HCT116 (cell line): Measurements from ENCODE around the gene RGS2.

Experiments used
- ATF3 ChIP-seq: IDR thresholded peaks from 2 replicates; pipeline ENCODE4 v1.6.1; 2012
- CTCF ChIP-seq, 3 experiments: fragments of 200-600 bp in 1 of 3; sonication (generic) in 1 of 3; IDR thresholded peaks in 2 of 3; conservative IDR thresholded peaks in 1 of 3; 2 replicates each; pipeline ENCODE4 v1.5.1; 2012 to 2017; ENCODE audit warnings: low read depth in 2 of 3, low read length in 2 of 3, antibody characterized with exemption in 1 of 3, borderline replicate concordance in 1 of 3, control low read depth in 1 of 3, mild to moderate bottlenecking in 1 of 3, mixed read lengths in 1 of 3, mixed run types in 1 of 3, moderate library complexity in 1 of 3; ENCODE audit not compliant: insufficient read depth in 1 of 3
- EZH2 ChIP-seq: fragments of 200-600 bp; sonication (generic); IDR thresholded peaks from 2 replicates; pipeline ENCODE4 v1.6.1; 2017; ENCODE audit warnings: antibody characterized with exemption, mixed run types
- EZH2phosphoT487 ChIP-seq: fragments of 200-600 bp; IDR thresholded peaks from 2 replicates; pipeline ENCODE4 v1.6.1; 2018; ENCODE audit warnings: antibody characterized with exemption, borderline replicate concordance
- POLR2AphosphoS5 ChIP-seq: IDR thresholded peaks from 2 replicates; pipeline ENCODE4 v1.6.1; 2011; ENCODE audit warnings: mild to moderate bottlenecking, low read depth, low read length, moderate library complexity
- REST ChIP-seq: IDR thresholded peaks from 2 replicates; pipeline ENCODE4 v1.6.1; 2012; ENCODE audit warnings: low read depth
- SP1 ChIP-seq: IDR thresholded peaks from 2 replicates; pipeline ENCODE4 v1.6.1; 2012; ENCODE audit warnings: low read depth
- TCF7L2 ChIP-seq: IDR thresholded peaks from 2 replicates; pipeline ENCODE4 v1.7.0; 2011; ENCODE audit warnings: borderline replicate concordance, inconsistent platforms; ENCODE audit not compliant: insufficient read depth, insufficient read length; ENCODE audit errors: extremely low read depth
- YY1 ChIP-seq: IDR thresholded peaks from 2 replicates; pipeline ENCODE4 v1.6.1; 2011; ENCODE audit warnings: low read length, low read depth, moderate library complexity, mild to moderate bottlenecking; ENCODE audit not compliant: insufficient replicate concordance; ENCODE audit errors: extremely low read depth
- ZBTB33 ChIP-seq: IDR thresholded peaks from 2 replicates; pipeline ENCODE4 v1.6.1; 2011; ENCODE audit warnings: mild to moderate bottlenecking, low read length, moderate library complexity; ENCODE audit not compliant: insufficient replicate concordance; ENCODE audit errors: extremely low read depth

GRCh38 chr1:192789871-192790270 is 19.0 kb upstream of the RGS2 start:
- TF ChIP-seq CTCF (IDR thresholded peaks at IDR 0.05 in 2 of 3, conservative IDR thresholded peaks at IDR 0.05 in 1 of 3; ENCODE audit: borderline replicate concordance in 1 of 3, insufficient read depth in 1 of 3, low read depth in 2 of 3, low read length in 2 of 3): no peak
- no peak for TF ChIP-seq REST
- TF ChIP-seq TCF7L2: no peak
- no peak for TF ChIP-seq ZBTB33
- TF ChIP-seq ATF3: no peak
- TF ChIP-seq EZH2: no peak
- TF ChIP-seq YY1: no peak
- TF ChIP-seq POLR2AphosphoS5: no peak
- TF ChIP-seq EZH2phosphoT487: no peak
- TF ChIP-seq SP1: no peak
